Karpas-422 (cell line): ENCODE results near the gene EP400. TPM values are rescaled to one million over a fixed set of nuclear protein-coding genes. Genes with fewer than 3 reads are reported as not detected.
A peak's percentile ranks its signal among the peaks of the same experiment; 100 is the strongest.

ENCODE experiments used
- DNase-seq: peaks from one replicate; pipeline ENCODE4 v3.0.0-alpha.2; 2015
- H2AFZ ChIP-seq: fragments of 200-600 bp; sonication (generic); 2 replicates; pipeline ENCODE4 v1.6.1; 2014; ENCODE audit warnings: antibody characterized with exemption, low read length, mixed read lengths
- H3K27ac ChIP-seq: fragments of 200-600 bp; sonication (generic); 2 replicates; pipeline ENCODE4 v1.5.1; 2014; ENCODE audit warnings: mild to moderate bottlenecking, low read length, moderate library complexity
- H3K27me3 ChIP-seq: fragments of 200-600 bp; sonication (generic); 2 replicates; pipeline ENCODE4 v1.6.1; 2014; ENCODE audit warnings: low read length, mixed read lengths
- H3K36me3 ChIP-seq: fragments of 200-600 bp; sonication (generic); 2 replicates; pipeline ENCODE4 v1.6.1; 2014; ENCODE audit warnings: low read length, mixed read lengths; ENCODE audit not compliant: insufficient read depth
- H3K4me1 ChIP-seq: fragments of 200-600 bp; sonication (generic); 2 replicates; pipeline ENCODE4 v1.6.1; 2014; ENCODE audit warnings: mild to moderate bottlenecking, low read length, mixed read lengths
- H3K4me2 ChIP-seq: fragments of 200-600 bp; sonication (generic); 2 replicates; pipeline ENCODE4 v1.6.1; 2014; ENCODE audit warnings: low read length, low read depth, mild to moderate bottlenecking; ENCODE audit not compliant: poor library complexity, severe bottlenecking
- H3K4me3 ChIP-seq: fragments of 200-600 bp; sonication (generic); 2 replicates; pipeline ENCODE4 v1.5.1; 2014; ENCODE audit warnings: mild to moderate bottlenecking, antibody characterized with exemption, low read length, mixed read lengths
- H3K79me2 ChIP-seq: fragments of 200-600 bp; sonication (generic); 2 replicates; pipeline ENCODE4 v1.6.1; 2014; ENCODE audit warnings: mild to moderate bottlenecking, low read length, mixed read lengths
- H3K9ac ChIP-seq: fragments of 200-600 bp; sonication (generic); 2 replicates; pipeline ENCODE4 v1.6.0; 2014; ENCODE audit warnings: low read length
- H3K9me2 ChIP-seq: fragments of 200-600 bp; sonication (generic), shearing (Covaris generic); replicated peaks from 2 replicates; pipeline ENCODE4 v1.6.0; 2014; ENCODE audit warnings: mild to moderate bottlenecking, low read length, moderate library complexity; ENCODE audit not compliant: insufficient read depth
- H3K9me3 ChIP-seq: fragments of 300-700, 200-600 bp; sonication (generic); 2 replicates; pipeline ENCODE4 v1.6.1; 2014; ENCODE audit warnings: low read length, mixed read lengths
- H4K20me1 ChIP-seq: fragments of 200-600 bp; sonication (generic); 2 replicates; pipeline ENCODE4 v1.6.1; 2014; ENCODE audit warnings: mild to moderate bottlenecking, antibody characterized with exemption, low read length, low read depth; ENCODE audit not compliant: insufficient read depth
- total RNA-seq: library from RNA; depleted of rRNA; stranded (reverse); fragments of >200 nt; shearing (Covaris generic); gene quantifications from 2 replicates; pipeline ENCODE4 v1.2.3, GENCODE V29; 2014; ENCODE audit warnings: low replicate concordance

The EP400 gene
- total RNA-seq, 1 experiment from 2014 or later, result 13.7 TPM

GRCh38 chr12:132069336-132069985, 119.7 kb downstream of the EP400 start:
- H2AFZ ChIP-seq, result no peak overlapping the region
- H3K27me3 ChIP-seq, result no peaks in the 10 kb centered on the region
- H3K9me2 ChIP-seq, result no peaks in the 10 kb centered on the region
- H3K79me2 ChIP-seq, result peaks cover 8% of the 10 kb centered on the region; the same call in 1 of the 2 replicates
- H3K4me1 ChIP-seq, result peaks cover 63% of the 10 kb centered on the region
- H3K36me3 ChIP-seq, result no peaks in the 10 kb centered on the region
- peak overlapping the region; percentile 95 for H3K27ac ChIP-seq
- H3K4me2 ChIP-seq, result peak overlapping the region; percentile 74
- H3K9me3 ChIP-seq, result no peaks in the 10 kb centered on the region
- H4K20me1 ChIP-seq, result no peaks in the 10 kb centered on the region
- H3K4me3 ChIP-seq, result no peak overlapping the region; the same call in 1 of the 2 replicates
- no peak for DNase-seq
- no peak overlapping the region for H3K9ac ChIP-seq

GRCh38 chr12:132070298-132070697, 120.6 kb downstream of the EP400 start:
- H3K4me3 ChIP-seq, result peak overlapping the region; percentile 56
- H3K4me2 ChIP-seq, result peak overlapping the region; percentile 74
- H3K9me2 ChIP-seq, result no peaks in the 10 kb centered on the region
- no peaks in the 10 kb centered on the region for H3K36me3 ChIP-seq
- no peaks in the 10 kb centered on the region for H3K27me3 ChIP-seq
- H4K20me1 ChIP-seq, result no peaks in the 10 kb centered on the region
- H2AFZ ChIP-seq, result no peak overlapping the region
- no peak for DNase-seq
- no peaks in the 10 kb centered on the region for H3K9me3 ChIP-seq
- H3K4me1 ChIP-seq, result peaks cover 56% of the 10 kb centered on the region
- H3K79me2 ChIP-seq, result peaks cover 8% of the 10 kb centered on the region; the same call in 1 of the 2 replicates
- H3K27ac ChIP-seq, result peak overlapping the region; percentile 95
- peak overlapping the region; percentile 68 for H3K9ac ChIP-seq

GRCh38 chr12:132071040-132071810, 121.5 kb downstream of the EP400 start:
- Histone ChIP-seq H3K4me2 (peak overlapping the region; percentile 74), H2AFZ (no peak overlapping the region), H4K20me1 (no peaks in the 10 kb centered on the region), H3K27me3 (no peaks in the 10 kb centered on the region), H3K9me3 (no peaks in the 10 kb centered on the region), H3K79me2 (peaks cover 8% of the 10 kb centered on the region; the same call in 1 of the 2 replicates), H3K9ac (peak overlapping the region; percentile 68), H3K4me3 (peak overlapping the region; percentile 56), H3K27ac (peak overlapping the region; percentile 95), H3K4me1 (peaks cover 47% of the 10 kb centered on the region), H3K36me3 (peaks cover 5% of the 10 kb centered on the region; the same call in 1 of the 2 replicates), H3K9me2 (no peaks in the 10 kb centered on the region)
- DNase-seq, result peak; percentile 84

GRCh38 chr12:132071830-132072384, 122.2 kb downstream of the EP400 start:
- H3K36me3 ChIP-seq, result peaks cover 11% of the 10 kb centered on the region; the same call in 1 of the 2 replicates
- H4K20me1 ChIP-seq, result no peaks in the 10 kb centered on the region
- DNase-seq, result no peak
- H3K4me1 ChIP-seq, result peaks cover 40% of the 10 kb centered on the region
- peak overlapping the region; percentile 56 for H3K4me3 ChIP-seq
- peaks cover 8% of the 10 kb centered on the region; the same call in 1 of the 2 replicates for H3K79me2 ChIP-seq
- peak overlapping the region; percentile 74 for H3K4me2 ChIP-seq
- no peak overlapping the region for H2AFZ ChIP-seq
- peak overlapping the region; percentile 95 for H3K27ac ChIP-seq
- no peaks in the 10 kb centered on the region for H3K9me3 ChIP-seq
- no peaks in the 10 kb centered on the region for H3K9me2 ChIP-seq
- no peaks in the 10 kb centered on the region for H3K27me3 ChIP-seq
- peak overlapping the region; percentile 68 for H3K9ac ChIP-seq

GRCh38 chr12:132074216-132074615, 124.5 kb downstream of the EP400 start:
- H3K27ac ChIP-seq, result no peak overlapping the region
- H4K20me1 ChIP-seq, result no peaks in the 10 kb centered on the region
- peaks cover 20% of the 10 kb centered on the region; the same call in 1 of the 2 replicates for H3K36me3 ChIP-seq
- H3K9me2 ChIP-seq, result no peaks in the 10 kb centered on the region
- H3K79me2 ChIP-seq, result peaks cover 8% of the 10 kb centered on the region; the same call in 1 of the 2 replicates
- H3K4me3 ChIP-seq, result no peak overlapping the region
- no peaks in the 10 kb centered on the region for H3K27me3 ChIP-seq
- no peaks in the 10 kb centered on the region for H3K9me3 ChIP-seq
- no peak overlapping the region for H2AFZ ChIP-seq
- peaks cover 36% of the 10 kb centered on the region for H3K4me1 ChIP-seq
- H3K9ac ChIP-seq, result no peak overlapping the region
- H3K4me2 ChIP-seq, result no peak overlapping the region
- no peak for DNase-seq

GRCh38 chr12:132075026-132075713, 125.4 kb downstream of the EP400 start:
- Histone ChIP-seq H4K20me1 (no peaks in the 10 kb centered on the region), H3K79me2 (peaks cover 8% of the 10 kb centered on the region; the same call in 1 of the 2 replicates), H3K4me1 (peaks cover 27% of the 10 kb centered on the region), H3K9me2 (no peaks in the 10 kb centered on the region), H3K9me3 (no peaks in the 10 kb centered on the region), H3K9ac (no peak overlapping the region), H3K4me2 (no peak overlapping the region), H3K36me3 (peaks cover 20% of the 10 kb centered on the region; the same call in 1 of the 2 replicates), H3K4me3 (no peak overlapping the region), H2AFZ (no peak overlapping the region), H3K27ac (no peak overlapping the region), H3K27me3 (no peaks in the 10 kb centered on the region)
- DNase-seq, result no peak

GRCh38 chr12:132075714-132076553, 126.2 kb downstream of the EP400 start:
- Histone ChIP-seq H3K27ac (no peak overlapping the region), H3K9ac (no peak overlapping the region), H3K4me3 (no peak overlapping the region), H3K36me3 (peaks cover 20% of the 10 kb centered on the region; the same call in 1 of the 2 replicates), H3K79me2 (peaks cover 8% of the 10 kb centered on the region; the same call in 1 of the 2 replicates), H3K9me3 (no peaks in the 10 kb centered on the region), H2AFZ (no peak overlapping the region), H3K4me2 (no peak overlapping the region), H3K27me3 (no peaks in the 10 kb centered on the region), H3K9me2 (no peaks in the 10 kb centered on the region), H4K20me1 (no peaks in the 10 kb centered on the region), H3K4me1 (peaks cover 19% of the 10 kb centered on the region)
- no peak for DNase-seq
